K562 (cell line): ENCODE measurements around the gene EPHB4. TPM values are rescaled to one million over a fixed set of nuclear protein-coding genes. Genes with fewer than 3 reads are reported as not detected.

ENCODE experiments used
- CBFA2T3 ChIP-seq: fragments of 450-650 bp; IDR thresholded peaks from 2 replicates; pipeline ENCODE4 v1.6.1; 2017
- CEBPB ChIP-seq: fragments of 450-650 bp; IDR thresholded peaks from 2 replicates; pipeline ENCODE4 v1.6.1; 2016; ENCODE audit warnings: missing genetic modification characterization, missing compliant biosample characterization
- ERF ChIP-seq: fragments of 450-650 bp; formaldehyde crosslinking; IDR thresholded peaks from 2 replicates; pipeline ENCODE4 v1.4.0; 2020; ENCODE audit warnings: mild to moderate bottlenecking, mixed read lengths
- HNRNPH1 ChIP-seq: fragments of 200-400 bp; formaldehyde crosslinking; optimal IDR thresholded peaks from 2 replicates; pipeline ENCODE3; 2017; ENCODE audit warnings: low read depth, mild to moderate bottlenecking, low read length, moderate library complexity
- MED1 ChIP-seq: sonication (generic); formaldehyde crosslinking; IDR thresholded peaks from 2 replicates; pipeline ENCODE4 v1.8.1; 2023; ENCODE audit warnings: missing genetic modification reagents, borderline replicate concordance
- NEUROD1 ChIP-seq: fragments of 150-350 bp; IDR thresholded peaks from 2 replicates; pipeline ENCODE4 v1.6.1; 2014; ENCODE audit warnings: borderline replicate concordance, low read length, low read depth; ENCODE audit not compliant: partially characterized antibody
- POLR2AphosphoS5 ChIP-seq: IDR thresholded peaks from 2 replicates; pipeline ENCODE4 v1.6.1; 2011; ENCODE audit warnings: mild to moderate bottlenecking, low read depth, low read length, moderate library complexity; ENCODE audit not compliant: control insufficient read depth, insufficient read depth
- RREB1 ChIP-seq: fragments of 250-450 bp; sonication (Bioruptor Pico); IDR thresholded peaks from 2 replicates; pipeline ENCODE4 v1.4.0; 2020
- TBP ChIP-seq: optimal IDR thresholded peaks from 2 replicates; pipeline ENCODE3; 2011; ENCODE audit warnings: low read depth, low read length, improper control_type of control experiment
- ZEB2 ChIP-seq: fragments of 450-650 bp; IDR thresholded peaks from 2 replicates; pipeline ENCODE4 v1.6.1; 2016
- ZNF165 ChIP-seq: fragments of 250-450 bp; sonication (Bioruptor Pico); IDR thresholded peaks from 2 replicates; pipeline ENCODE4 v1.4.0; 2020; ENCODE audit warnings: borderline replicate concordance
- ZNF224 ChIP-seq: sonication (generic); formaldehyde crosslinking; IDR thresholded peaks from 2 replicates; pipeline ENCODE4 v1.8.0; 2022; ENCODE audit warnings: mild to moderate bottlenecking, missing genetic modification reagents
- ZNF3 ChIP-seq: fragments of 250-450 bp; sonication (Bioruptor Pico); IDR thresholded peaks from 2 replicates; pipeline ENCODE4 v1.5.0; 2021; ENCODE audit warnings: mild to moderate bottlenecking, moderate library complexity
- ZNF695 ChIP-seq: fragments of 450-650 bp; formaldehyde crosslinking; IDR thresholded peaks from 2 replicates; pipeline ENCODE4 v1.4.0; 2020; ENCODE audit warnings: mild to moderate bottlenecking, moderate library complexity
- polyA plus RNA-seq, 8 experiments: library from polyadenylated mRNA; depleted of rRNA in 4 of 8; stranded (reverse) in 5 of 8; unstranded in 3 of 8; fragments of >200 nt; fragmentation: Nextera tagmentation in 2 of 8; fragmentation: Illumina TruSeq in 1 of 8; extraction: Ambion mirVana in 2 of 8; extraction: Trizol in 1 of 8; gene quantifications; 2 replicates each; pipeline versions ENCODE4 v1.2.1 to v1.2.3, GENCODE V29; 2011 to 2014; ENCODE audit warnings: inconsistent platforms in 1 of 8, missing spikeins in 1 of 8
- total RNA-seq, 7 experiments: library from RNA; depleted of rRNA in 6 of 7; stranded (reverse); fragments of >200 nt in 6 of 7; fragmentation: Illumina TruSeq in 2 of 7; extraction: Trizol in 2 of 7; gene quantifications; 2 replicates each; pipeline versions ENCODE4 v1.2.1 to v1.2.3, GENCODE V29; 2011 to 2021; ENCODE audit warnings: low replicate concordance in 1 of 7

EPHB4 gene
- total and polyA plus RNA-seq, 9 of the 15 experiments (the other 6 are each of a cell fraction or from before 2014, with no cell fraction given) = 1.2 to 82.1 (median 37.9) TPM

GRCh38 chr7:100852048-100852872 is 24.9 kb upstream of the EPHB4 start, which contains the start of gene SLC12A9 (continued):
- TF ChIP-seq RREB1 (no peak; the same call in 1 of the 2 replicates), CBFA2T3 (no peak; the same call in 1 of the 2 replicates), ZNF3 (no peak), TBP (peak; percentile 31), ZEB2 (peak; percentile 86; the same call in 1 of the 2 replicates), ZNF165 (CRISPR knock-in tag) (no peak), ZNF224 (no peak), ERF (CRISPR knock-in tag) (peak; percentile 51; the same call in 1 of the 2 replicates), POLR2AphosphoS5 (no peak), CEBPB (tag) (no peak), MED1 (CRISPR knock-in tag) (no peak), ZNF695 (CRISPR knock-in tag) (0 out of 2 replicates have a peak, but pooled peaks have one; percentile 12), NEUROD1 (no peak), HNRNPH1 (no peak)
